Measurements from ENCODE around the gene MBTPS2.

Gene MBTPS2

DNA sequence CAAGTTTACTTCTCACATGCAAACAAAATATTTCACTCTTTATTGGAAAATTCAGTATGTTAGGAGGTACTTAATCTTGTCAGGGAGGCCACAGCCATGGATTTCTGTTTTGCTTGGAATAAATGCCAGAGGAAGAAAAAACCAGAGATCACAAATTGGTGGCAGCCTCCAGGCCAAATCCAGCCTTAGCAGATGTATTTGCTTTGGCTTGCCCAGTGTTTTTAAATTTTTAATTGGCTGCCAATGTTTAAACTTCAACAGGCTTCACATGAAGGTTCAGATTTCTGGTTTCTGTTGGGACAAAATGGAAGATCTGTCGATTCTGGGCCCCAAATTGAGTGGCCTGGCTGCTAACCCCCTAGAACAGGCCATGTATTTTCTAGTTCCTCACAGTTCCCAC, 35.6 kb downstream of the MBTPS2 start:
- Histone ChIP-seq H3K27ac (ENCODE audit: extremely low read depth, low read depth, low read length) (no peak overlapping the region), H3K36me3 (ENCODE audit: control insufficient read depth in 2 of 2, insufficient read depth in 1 of 2, low read length in 2 of 2) (peaks cover 6 to 7% of the 10 kb centered on the region in 2 experiments; a peak in 2 of 3 replicates), H3K4me1 (ENCODE audit: control insufficient read depth, insufficient read depth, low read length) (no peaks in the 10 kb centered on the region), H3K4me3 (ENCODE audit: low read depth, low read length) (no peak overlapping the region), H3K9me3 (ENCODE audit: control insufficient read depth, insufficient read depth, low read depth, low read length) (no peaks in the 10 kb centered on the region)
- TF ChIP-seq ZBTB48 (tag by site-specific recombination; IDR thresholded peaks at IDR 0.05) (no peak), ZSCAN30 (tag by site-specific recombination; IDR thresholded peaks at IDR 0.05) (no peak), BCL11B (tag by site-specific recombination; IDR thresholded peaks at IDR 0.05; ENCODE audit: low read depth) (no peak), ZNF174 (tag by site-specific recombination; IDR thresholded peaks at IDR 0.05) (no peak), ZNF670 (tag by site-specific recombination; IDR thresholded peaks at IDR 0.05; ENCODE audit: low read depth) (no peak), ZNF660 (tag by site-specific recombination; IDR thresholded peaks at IDR 0.05) (no peak), ZNF654 (tag by site-specific recombination; IDR thresholded peaks at IDR 0.05; ENCODE audit: low read depth) (no peak), ZNF184 (tag by site-specific recombination; IDR thresholded peaks at IDR 0.05) (no peak), ZBTB6 (tag by site-specific recombination; IDR thresholded peaks at IDR 0.05) (no peak), ZNF266 (tag by site-specific recombination; IDR thresholded peaks at IDR 0.05; ENCODE audit: low read depth) (no peak), ZNF239 (tag by site-specific recombination; IDR thresholded peaks at IDR 0.05) (no peak)
- TF ChIP-seq, protein P1, sequence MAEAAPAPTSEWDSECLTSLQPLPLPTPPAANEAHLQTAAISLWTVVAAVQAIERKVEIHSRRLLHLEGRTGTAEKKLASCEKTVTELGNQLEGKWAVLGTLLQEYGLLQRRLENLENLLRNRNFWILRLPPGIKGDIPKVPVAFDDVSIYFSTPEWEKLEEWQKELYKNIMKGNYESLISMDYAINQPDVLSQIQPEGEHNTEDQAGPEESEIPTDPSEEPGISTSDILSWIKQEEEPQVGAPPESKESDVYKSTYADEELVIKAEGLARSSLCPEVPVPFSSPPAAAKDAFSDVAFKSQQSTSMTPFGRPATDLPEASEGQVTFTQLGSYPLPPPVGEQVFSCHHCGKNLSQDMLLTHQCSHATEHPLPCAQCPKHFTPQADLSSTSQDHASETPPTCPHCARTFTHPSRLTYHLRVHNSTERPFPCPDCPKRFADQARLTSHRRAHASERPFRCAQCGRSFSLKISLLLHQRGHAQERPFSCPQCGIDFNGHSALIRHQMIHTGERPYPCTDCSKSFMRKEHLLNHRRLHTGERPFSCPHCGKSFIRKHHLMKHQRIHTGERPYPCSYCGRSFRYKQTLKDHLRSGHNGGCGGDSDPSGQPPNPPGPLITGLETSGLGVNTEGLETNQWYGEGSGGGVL (tag by site-specific recombination; IDR thresholded peaks at IDR 0.05): no peak
- TF ChIP-seq, protein P2, sequence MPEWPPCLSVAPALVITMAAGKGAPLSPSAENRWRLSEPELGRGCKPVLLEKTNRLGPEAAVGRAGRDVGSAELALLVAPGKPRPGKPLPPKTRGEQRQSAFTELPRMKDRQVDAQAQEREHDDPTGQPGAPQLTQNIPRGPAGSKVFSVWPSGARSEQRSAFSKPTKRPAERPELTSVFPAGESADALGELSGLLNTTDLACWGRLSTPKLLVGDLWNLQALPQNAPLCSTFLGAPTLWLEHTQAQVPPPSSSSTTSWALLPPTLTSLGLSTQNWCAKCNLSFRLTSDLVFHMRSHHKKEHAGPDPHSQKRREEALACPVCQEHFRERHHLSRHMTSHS (tag by site-specific recombination; IDR thresholded peaks at IDR 0.05): no peak
- TF ChIP-seq, protein P3, sequence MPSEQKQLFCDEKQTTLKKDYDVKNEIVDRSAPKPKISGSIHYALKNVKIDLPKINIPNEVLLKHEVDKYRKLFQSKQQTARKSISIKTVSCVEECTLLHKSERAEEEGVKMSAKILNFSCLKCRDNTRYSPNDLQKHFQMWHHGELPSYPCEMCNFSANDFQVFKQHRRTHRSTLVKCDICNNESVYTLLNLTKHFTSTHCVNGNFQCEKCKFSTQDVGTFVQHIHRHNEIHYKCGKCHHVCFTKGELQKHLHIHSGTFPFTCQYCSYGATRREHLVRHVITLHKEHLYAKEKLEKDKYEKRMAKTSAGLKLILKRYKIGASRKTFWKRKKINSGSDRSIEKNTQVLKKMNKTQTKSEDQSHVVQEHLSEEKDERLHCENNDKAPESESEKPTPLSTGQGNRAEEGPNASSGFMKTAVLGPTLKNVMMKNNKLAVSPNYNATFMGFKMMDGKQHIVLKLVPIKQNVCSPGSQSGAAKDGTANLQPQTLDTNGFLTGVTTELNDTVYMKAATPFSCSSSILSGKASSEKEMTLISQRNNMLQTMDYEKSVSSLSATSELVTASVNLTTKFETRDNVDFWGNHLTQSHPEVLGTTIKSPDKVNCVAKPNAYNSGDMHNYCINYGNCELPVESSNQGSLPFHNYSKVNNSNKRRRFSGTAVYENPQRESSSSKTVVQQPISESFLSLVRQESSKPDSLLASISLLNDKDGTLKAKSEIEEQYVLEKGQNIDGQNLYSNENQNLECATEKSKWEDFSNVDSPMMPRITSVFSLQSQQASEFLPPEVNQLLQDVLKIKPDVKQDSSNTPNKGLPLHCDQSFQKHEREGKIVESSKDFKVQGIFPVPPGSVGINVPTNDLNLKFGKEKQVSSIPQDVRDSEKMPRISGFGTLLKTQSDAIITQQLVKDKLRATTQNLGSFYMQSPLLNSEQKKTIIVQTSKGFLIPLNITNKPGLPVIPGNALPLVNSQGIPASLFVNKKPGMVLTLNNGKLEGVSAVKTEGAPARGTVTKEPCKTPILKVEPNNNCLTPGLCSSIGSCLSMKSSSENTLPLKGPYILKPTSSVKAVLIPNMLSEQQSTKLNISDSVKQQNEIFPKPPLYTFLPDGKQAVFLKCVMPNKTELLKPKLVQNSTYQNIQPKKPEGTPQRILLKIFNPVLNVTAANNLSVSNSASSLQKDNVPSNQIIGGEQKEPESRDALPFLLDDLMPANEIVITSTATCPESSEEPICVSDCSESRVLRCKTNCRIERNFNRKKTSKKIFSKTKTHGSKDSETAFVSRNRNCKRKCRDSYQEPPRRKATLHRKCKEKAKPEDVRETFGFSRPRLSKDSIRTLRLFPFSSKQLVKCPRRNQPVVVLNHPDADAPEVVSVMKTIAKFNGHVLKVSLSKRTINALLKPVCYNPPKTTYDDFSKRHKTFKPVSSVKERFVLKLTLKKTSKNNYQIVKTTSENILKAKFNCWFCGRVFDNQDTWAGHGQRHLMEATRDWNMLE (tag by site-specific recombination; conservative IDR thresholded peaks at IDR 0.05; ENCODE audit: low read depth): no peak
- ChIA-PET POLR2A (interaction anchor here (0.5 kb wide), 1 partner anchor 12 kb away, joined by 4 read pairs; no protein-coding TSS in a partner anchor), CTCF (no interaction called here)

GRCh38 chrX:21881881-21882574, 42.6 kb downstream of the MBTPS2 start:
- no peaks in the 10 kb centered on the region for H3K4me1 ChIP-seq (ENCODE audit: control insufficient read depth, insufficient read depth, low read length)
- ChIA-PET CTCF (interaction anchor here (0.6 kb wide), 1 partner anchor 104 kb away, joined by 3 read pairs; no protein-coding TSS in a partner anchor), POLR2A (no interaction called here)
- H3K36me3 ChIP-seq (ENCODE audit: control insufficient read depth in 2 of 2, insufficient read depth in 1 of 2, low read length in 2 of 2): peaks cover 7 to 14% of the 10 kb centered on the region in 2 experiments; a peak in 2 of 3 replicates
- no peaks in the 10 kb centered on the region for H3K9me3 ChIP-seq (ENCODE audit: control insufficient read depth, insufficient read depth, low read depth, low read length)
- no peak overlapping the region for H3K27ac ChIP-seq (ENCODE audit: extremely low read depth, low read depth, low read length)
- H3K4me3 ChIP-seq (ENCODE audit: low read depth, low read length): no peak overlapping the region
- TF ChIP-seq OSR2 (tag by site-specific recombination; IDR thresholded peaks at IDR 0.05) (no peak), ZNF248 (tag by site-specific recombination; IDR thresholded peaks at IDR 0.05) (no peak), ZNF514 (tag by site-specific recombination; IDR thresholded peaks at IDR 0.05) (no peak), ZNF175 (tag by site-specific recombination; IDR thresholded peaks at IDR 0.05) (no peak), GLI4 (tag by site-specific recombination; IDR thresholded peaks at IDR 0.05) (no peak), MYNN (tag by site-specific recombination; IDR thresholded peaks at IDR 0.05; ENCODE audit: borderline replicate concordance) (no peak), ZSCAN23 (tag by site-specific recombination; IDR thresholded peaks at IDR 0.05) (no peak), HOXA7 (CRISPR knock-in tag; IDR thresholded peaks at IDR 0.05; ENCODE audit: borderline replicate concordance) (no peak), ZIC2 (tag by site-specific recombination; IDR thresholded peaks at IDR 0.05) (no peak), MEIS1 (CRISPR knock-in tag; IDR thresholded peaks at IDR 0.05; ENCODE audit: borderline replicate concordance) (no peak)
